ENCODE measurements around the gene ANO10.

GRCh38 chr3:43410592-43410991, 211.2 kb downstream of the ANO10 start:
- no peak for TF ChIP-seq JUND (IDR thresholded peaks at IDR 0.05; ENCODE audit: low read length)
- no peak for TF ChIP-seq CTCF (IDR thresholded peaks at IDR 0.05; ENCODE audit: control extremely low read depth in 1 of 3, insufficient read depth in 1 of 3, low read depth in 1 of 3, low read length in 3 of 3)
- no peak for TF ChIP-seq CEBPB (IDR thresholded peaks at IDR 0.05; ENCODE audit: low read depth, low read length)
- TF ChIP-seq ATF2 (IDR thresholded peaks at IDR 0.05; ENCODE audit: low read length) = no peak
- no peak for TF ChIP-seq POU5F1 (IDR thresholded peaks at IDR 0.05; ENCODE audit: low read depth, low read length)
- TF ChIP-seq KDM5A (IDR thresholded peaks at IDR 0.05; ENCODE audit: low read length) = no peak
- no peak for TF ChIP-seq YY1 (IDR thresholded peaks at IDR 0.05; ENCODE audit: low read depth, low read length)
- TF ChIP-seq NRF1 (IDR thresholded peaks at IDR 0.05; ENCODE audit: low read depth, low read length) = no peak
- TF ChIP-seq SP2 (IDR thresholded peaks at IDR 0.05; ENCODE audit: low read length) = no peak
- TF ChIP-seq SIN3A (conservative IDR thresholded peaks at IDR 0.05 in 1 of 2, IDR thresholded peaks at IDR 0.05 in 1 of 2; ENCODE audit: low read depth in 1 of 2, low read length in 2 of 2) = no peak
- no peak for TF ChIP-seq USF2 (IDR thresholded peaks at IDR 0.05; ENCODE audit: low read length)
- TF ChIP-seq ATF3 (IDR thresholded peaks at IDR 0.05; ENCODE audit: insufficient read depth, low read depth, low read length) = no peak
- no peak for TF ChIP-seq EZH2 (IDR thresholded peaks at IDR 0.05; ENCODE audit: low read depth, low read length, severe bottlenecking)
- TF ChIP-seq SRF (IDR thresholded peaks at IDR 0.05; ENCODE audit: low read depth, low read length) = no peak

Data from H1 (cell line).